Kidney (tissue), 14 donors: ENCODE results near the gene SLC43A1. TPM values are rescaled to one million over a fixed set of nuclear protein-coding genes. Genes with fewer than 3 reads are reported as not detected.

Experiments used
- DNase-seq, 5 donors: peaks; one replicate each; pipeline ENCODE4 v3.0.0-alpha.2; 2013 to 2020
- FAIRE-seq: peaks from 2 replicates; lab custom pipeline; 2012; peaks lifted over from hg19 to GRCh38; lab: Jason Lieb, UNC
- H3K27ac ChIP-seq, 2 donors: one replicate each; pipeline ENCODE4 v1.7.0; 2013; ENCODE audit warnings: low read depth in 2 of 2, low read length in 2 of 2, inconsistent platforms in 1 of 2
- H3K27me3 ChIP-seq: one replicate; pipeline ENCODE4 v1.7.1; 2013; ENCODE audit warnings: low read length, inconsistent platforms; ENCODE audit not compliant: control insufficient read depth, insufficient read depth
- H3K36me3 ChIP-seq, 3 donors: one replicate each; pipeline versions ENCODE4 v1.7.0 to v1.7.1; 2013; ENCODE audit warnings: low read length in 3 of 3, control low read depth in 1 of 3, inconsistent platforms in 1 of 3; ENCODE audit not compliant: insufficient read depth in 3 of 3, control insufficient read depth in 2 of 3
- H3K4me1 ChIP-seq, 3 donors: one replicate each; pipeline versions ENCODE4 v1.7.0 to v1.7.1; 2013; ENCODE audit warnings: low read length in 3 of 3, inconsistent platforms in 1 of 3, low read depth in 1 of 3; ENCODE audit not compliant: control insufficient read depth in 2 of 3, insufficient read depth in 2 of 3
- H3K4me3 ChIP-seq, 3 donors: one replicate each; pipeline versions ENCODE4 v1.7.0 to v1.8.1; 2013; ENCODE audit warnings: low read length in 3 of 3, control low read depth in 1 of 3, inconsistent platforms in 1 of 3
- H3K9ac ChIP-seq, 3 donors: one replicate each; pipeline versions ENCODE4 v1.7.0 to v1.7.1; 2013; ENCODE audit warnings: low read length in 3 of 3, control low read depth in 1 of 3, inconsistent platforms in 1 of 3
- H3K9me3 ChIP-seq, 3 donors: one replicate each; pipeline versions ENCODE4 v1.7.0 to v1.7.1; 2013; ENCODE audit warnings: low read length in 3 of 3, control low read depth in 1 of 3, inconsistent platforms in 1 of 3; ENCODE audit not compliant: control insufficient read depth in 2 of 3, insufficient read depth in 1 of 3
- CTCF ChIP-seq: IDR thresholded peaks from 3 replicates; pipeline ENCODE4 v1.5.1; 2012; ENCODE audit warnings: mild to moderate bottlenecking, moderate library complexity, borderline replicate concordance; ENCODE audit not compliant: insufficient read depth; ENCODE audit errors: extremely low read depth
- intact Hi-C: fragments of 100-400 bp; cut with DNase I; formaldehyde crosslinking; loops from one replicate; pipeline ENCODE4 v1.11.1; 2022
- polyA plus RNA-seq: library from polyadenylated mRNA; stranded (reverse); fragments of 350-450 nt; fragmentation: Illumina TruSeq; extraction: RNeasy Lipid Tissue Mini Kit (QIAGEN cat#74804); gene quantifications from one replicate; pipeline ENCODE4 v1.2.3, GENCODE V29; 2014; ENCODE audit warnings: low read depth, low replicate concordance; ENCODE audit not compliant: insufficient read depth
- total RNA-seq: library from RNA; stranded (reverse); fragmentation: NEBNext Ultra II Directional; extraction: Animal tissue kit (Norgen Biotek cat#: 25700); gene quantifications from one replicate; pipeline ENCODE4 v1.2.1, GENCODE V29; 2021
- donor health status: control.
- donor health status: control.
- donor health status: control.
- donor health status: control.
- donor health status: control.
- donor health status: DM: yes; HTN: yes; CAD: no.
- donor health status: Normal renal cell carcinoma (clear cell type).

The SLC43A1 gene
- total and polyA plus RNA-seq, 2 donors from 2014 or later = 4.1 to 16.6 TPM

DNA sequence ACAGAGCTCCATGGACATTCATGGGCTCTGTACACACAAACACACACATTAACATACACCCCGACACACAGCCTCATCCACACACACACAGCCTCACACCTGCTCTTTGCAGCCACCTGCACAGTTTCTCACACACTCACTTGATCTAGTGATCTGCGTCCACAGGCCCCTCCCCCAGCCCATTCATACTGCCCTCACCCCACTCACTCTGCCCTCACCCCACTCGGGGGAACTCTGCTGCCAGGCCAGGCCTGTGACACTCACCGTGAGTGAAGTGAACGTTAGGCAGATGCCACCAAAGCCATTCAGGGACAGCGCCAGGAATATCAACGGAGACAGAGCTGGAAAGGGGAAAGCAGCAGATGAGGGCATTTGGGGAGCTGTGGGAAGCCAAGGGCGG is 15.0 kb downstream of the SLC43A1 start:
- no peak overlapping the region for H3K27ac ChIP-seq
- peaks cover 0 to 16% (median 12%) of the 10 kb centered on the region in 3 donors for H3K4me1 ChIP-seq

DNA sequence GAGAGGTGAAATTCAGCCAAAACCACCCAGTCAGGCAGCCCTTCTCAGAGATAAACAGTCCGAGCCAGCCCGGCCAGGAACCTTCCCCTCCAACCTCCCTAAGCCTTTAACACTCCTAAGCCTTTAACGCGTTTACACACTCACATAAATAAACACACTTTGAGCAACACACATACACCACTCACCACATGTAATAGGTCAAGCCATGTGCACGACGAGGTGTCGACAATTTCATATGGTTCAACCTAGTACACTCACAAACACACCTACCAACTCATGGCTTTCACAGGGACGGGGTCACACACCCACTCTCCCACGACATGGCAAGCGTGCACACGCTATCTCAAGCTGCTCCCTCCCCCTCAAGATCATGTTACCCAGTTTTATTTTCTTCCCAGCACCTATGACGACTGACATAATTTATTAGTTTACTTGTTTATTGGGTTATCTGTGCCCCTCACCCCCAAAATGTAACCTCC is 15.5 kb downstream of the SLC43A1 start:
- Histone ChIP-seq H3K4me1 (peaks cover 0 to 16% (median 12%) of the 10 kb centered on the region in 3 donors), H3K27ac (peak overlapping the region; percentile 51 to 58), H3K9ac (peak overlapping the region; percentile 6 to 51 (median 42)), H3K36me3 (no peaks in the 10 kb centered on the region), H3K27me3 (no peaks in the 10 kb centered on the region), H3K4me3 (peak overlapping the region; percentile 22 to 55 (median 32)), H3K9me3 (no peaks in the 10 kb centered on the region)
- DNase-seq (peak in 3 of 5 donors; percentile 28 to 62 (median 49)), FAIRE-seq (no peak)
- no peak for TF ChIP-seq CTCF
- intact Hi-C loops = no loop called here

More for the DNA sequence above, 15.0 kb downstream of the SLC43A1 start:
- Histone ChIP-seq H3K9me3 (no peaks in the 10 kb centered on the region), H3K36me3 (no peaks in the 10 kb centered on the region), H3K27me3 (no peaks in the 10 kb centered on the region), H3K4me3 (no peak overlapping the region), H3K9ac (no peak overlapping the region)
- FAIRE-seq = no peak
- intact Hi-C loops = no loop called here
- peak in 1 of 5 donors; percentile 54 for DNase-seq
- TF ChIP-seq CTCF = no peak

GRCh38 chr11:57499413-57499982 is 16.0 kb downstream of the SLC43A1 start:
- H3K9me3 ChIP-seq = no peaks in the 10 kb centered on the region
- FAIRE-seq = peak; percentile 13
- DNase-seq = peak; percentile 95 to 98 (median 96)
- intact Hi-C loops = no loop called here
- no peaks in the 10 kb centered on the region for H3K36me3 ChIP-seq
- peak overlapping the region; percentile 31 to 55 (median 38) for H3K4me3 ChIP-seq
- peak overlapping the region in 2 of 3 donors; percentile 6 to 51 for H3K9ac ChIP-seq
- H3K27me3 ChIP-seq = no peaks in the 10 kb centered on the region
- no peak for TF ChIP-seq CTCF
- H3K27ac ChIP-seq = peak overlapping the region; percentile 58 to 80
- H3K4me1 ChIP-seq = peaks cover 0 to 16% (median 12%) of the 10 kb centered on the region in 3 donors
